ELF-1 (cell line): ENCODE results near the gene CPT1A.

Experiments used
- DNase-seq: peaks from one replicate; pipeline ENCODE4 v3.0.0-alpha.2; 2016; ENCODE audit warnings: low read depth, low spot score

Gene CPT1A

GRCh38 chr11:68759991-68760390, 81.7 kb downstream of the CPT1A start:
- no peak for DNase-seq

- DNase-seq, result no peak
Measured at GRCh38 chr11:68757711-68758110, 84.0 kb downstream of the CPT1A start.

GRCh38 chr11:68756171-68756766, 85.4 kb downstream of the CPT1A start:
- DNase-seq, result no peak

DNA sequence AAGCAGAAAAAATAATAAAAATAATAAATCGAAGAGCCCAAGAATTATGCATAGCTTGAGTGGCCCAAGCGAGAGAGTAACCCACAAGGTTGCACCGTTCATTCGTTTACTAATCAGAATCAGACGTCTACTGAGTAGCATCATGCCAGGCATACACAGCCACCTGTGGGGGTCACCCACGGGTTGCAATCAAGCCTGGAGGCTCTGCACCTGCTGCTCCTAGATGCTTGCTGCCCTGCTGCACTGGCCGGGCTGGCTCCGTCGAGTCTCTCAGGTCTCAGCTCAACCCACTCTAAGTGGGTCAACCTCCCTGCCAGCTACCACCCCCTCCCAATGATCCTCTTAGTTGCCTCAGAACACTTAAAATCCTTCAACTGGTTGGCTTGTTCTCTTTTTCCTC, 88.4 kb downstream of the CPT1A start:
- DNase-seq, result no peak

- peak; percentile 72 for DNase-seq
Measured at GRCh38 chr11:68751331-68751856, 90.3 kb downstream of the CPT1A start, which contains the start of gene TESMIN. TSS of gene TESMIN (minus strand) at chr11:68751520. CDS start at chr11:68750660, 860 bp downstream.

- no peak for DNase-seq
Measured at GRCh38 chr11:68751004-68751325, 90.8 kb downstream of the CPT1A start.

DNA sequence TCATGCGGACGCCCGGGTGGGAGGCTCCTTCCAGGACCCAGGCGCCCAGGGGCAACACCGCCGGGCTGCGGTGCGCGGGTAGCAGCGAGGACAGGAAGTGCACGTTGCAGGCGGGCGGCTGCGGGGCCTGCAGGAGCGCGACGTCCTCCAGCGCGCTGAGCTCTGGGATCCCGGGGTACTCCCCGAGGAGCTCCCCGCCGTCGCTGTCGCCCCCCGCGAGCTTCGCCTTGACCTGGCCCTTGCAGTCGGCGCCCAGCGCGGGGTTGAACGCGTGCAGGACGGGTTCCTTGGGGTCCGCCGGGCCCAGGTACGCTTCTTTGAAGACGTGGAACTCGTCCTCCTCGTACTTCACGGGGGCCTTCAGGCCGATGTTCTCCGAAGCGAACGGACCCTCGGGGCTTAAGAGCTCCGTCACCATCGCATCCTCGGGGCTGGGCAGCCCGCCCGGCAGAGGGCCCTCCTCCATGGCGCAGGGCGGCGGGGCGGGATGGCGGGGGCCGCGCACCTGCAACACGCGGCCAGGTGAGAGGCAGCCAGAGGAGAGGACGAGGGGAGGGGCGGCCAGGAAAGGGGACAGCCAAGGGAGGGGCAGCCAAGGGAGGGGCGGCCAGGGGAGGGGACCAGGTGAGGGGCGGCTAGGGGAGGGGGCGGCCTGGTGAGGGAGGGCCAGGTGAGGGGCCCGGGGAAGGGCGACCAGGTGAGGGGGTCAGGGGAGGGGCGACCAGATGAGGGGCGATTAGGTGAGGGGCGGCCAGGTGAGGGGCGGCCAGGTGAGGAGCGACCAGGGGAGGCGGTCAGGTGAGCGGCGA, 91.3 kb downstream of the CPT1A start:
- peak; percentile 76 for DNase-seq

DNA sequence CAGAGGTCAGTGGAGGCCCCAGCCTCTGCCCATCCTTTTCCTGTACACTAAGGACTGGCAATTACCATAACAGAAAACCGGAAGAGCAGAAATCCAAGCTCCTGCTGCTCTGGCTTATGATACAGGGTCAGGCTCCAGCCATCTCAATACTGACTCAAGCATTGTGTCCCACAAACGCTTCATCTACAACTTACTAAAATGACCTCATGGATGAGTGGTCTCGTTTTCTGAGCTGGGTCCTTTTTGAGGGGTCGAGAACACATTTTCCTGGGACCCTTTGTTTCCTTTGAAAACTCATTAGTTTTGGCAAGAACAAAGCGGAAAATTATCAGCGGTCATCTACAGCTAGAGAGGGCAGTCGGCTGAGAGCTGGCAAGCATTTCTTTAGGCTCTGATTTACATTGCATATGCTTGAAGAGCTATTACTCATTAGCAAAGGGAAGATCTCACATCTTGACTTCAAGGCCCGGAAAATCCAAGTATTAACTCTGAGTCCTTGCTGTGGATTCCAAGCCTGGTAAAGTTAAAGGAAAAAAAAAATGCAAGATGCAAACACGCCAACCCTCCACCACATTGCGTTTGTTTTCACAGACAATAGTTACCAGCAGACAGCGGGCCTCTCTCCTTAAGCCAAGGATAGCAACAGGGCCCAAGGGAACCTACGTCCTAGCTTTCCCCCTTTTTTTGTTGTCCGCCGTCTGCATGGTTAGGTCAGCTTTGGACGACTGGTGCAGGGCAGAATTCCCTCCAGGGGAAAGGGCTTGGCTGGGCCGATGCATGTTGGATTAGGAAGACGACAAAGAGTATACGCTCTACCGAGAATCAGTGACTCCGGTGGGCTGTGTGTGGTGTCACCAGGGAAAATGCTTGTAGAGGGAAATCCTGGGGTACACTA, 92.2 kb downstream of the CPT1A start:
- peak; percentile 70 for DNase-seq

- DNase-seq, result no peak
Measured at GRCh38 chr11:68748061-68748460, 93.7 kb downstream of the CPT1A start.

GRCh38 chr11:68743539-68743938, 98.2 kb downstream of the CPT1A start:
- DNase-seq, result no peak

DNA sequence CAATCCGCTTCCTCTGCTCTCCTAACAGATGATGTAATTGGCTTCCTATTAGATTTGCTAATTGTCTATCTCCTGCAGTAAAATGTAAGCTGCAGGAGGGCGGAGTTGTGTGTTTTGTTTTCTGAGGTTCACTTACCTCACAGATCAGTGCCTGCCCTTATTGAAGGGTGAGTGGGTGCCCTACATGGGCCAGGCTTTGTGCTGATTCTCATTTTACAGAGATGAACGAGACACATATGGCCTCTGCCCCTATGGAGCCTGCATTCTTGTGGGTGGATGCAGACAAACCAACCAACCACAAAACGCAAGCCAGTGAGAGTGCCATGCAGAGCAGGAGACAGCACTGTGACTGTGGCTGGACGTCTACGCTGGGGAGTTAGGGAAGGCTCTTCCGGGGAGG, 100.3 kb downstream of the CPT1A start:
- DNase-seq, result no peak

- no peak for DNase-seq
Measured at GRCh38 chr11:68735646-68736045, 106.1 kb downstream of the CPT1A start.

- DNase-seq, result no peak
Measured at GRCh38 chr11:68735125-68735524, 106.6 kb downstream of the CPT1A start.

DNA sequence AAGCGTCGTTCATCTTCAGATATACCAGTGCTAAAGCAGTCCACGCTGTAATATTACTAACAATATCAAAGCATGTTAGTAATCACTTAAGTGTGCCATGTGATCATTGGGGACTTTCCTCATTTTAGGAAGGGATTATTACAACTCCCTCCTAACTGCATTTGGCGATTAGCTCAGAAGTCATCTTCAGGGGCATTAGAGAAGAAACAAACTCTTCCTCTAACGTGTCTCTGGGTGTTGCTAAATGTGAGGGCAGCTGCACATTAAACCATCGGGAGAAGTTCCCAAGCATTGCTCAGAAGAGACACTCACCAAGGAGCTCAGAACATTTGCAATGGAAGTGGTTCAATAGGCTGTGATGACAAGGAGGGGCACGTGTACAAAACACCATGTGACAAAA, 107.6 kb downstream of the CPT1A start:
- no peak for DNase-seq

GRCh38 chr11:68727783-68728182, 113.9 kb downstream of the CPT1A start:
- no peak for DNase-seq

- no peak for DNase-seq
Measured at GRCh38 chr11:68724293-68724692, 117.4 kb downstream of the CPT1A start.

DNA sequence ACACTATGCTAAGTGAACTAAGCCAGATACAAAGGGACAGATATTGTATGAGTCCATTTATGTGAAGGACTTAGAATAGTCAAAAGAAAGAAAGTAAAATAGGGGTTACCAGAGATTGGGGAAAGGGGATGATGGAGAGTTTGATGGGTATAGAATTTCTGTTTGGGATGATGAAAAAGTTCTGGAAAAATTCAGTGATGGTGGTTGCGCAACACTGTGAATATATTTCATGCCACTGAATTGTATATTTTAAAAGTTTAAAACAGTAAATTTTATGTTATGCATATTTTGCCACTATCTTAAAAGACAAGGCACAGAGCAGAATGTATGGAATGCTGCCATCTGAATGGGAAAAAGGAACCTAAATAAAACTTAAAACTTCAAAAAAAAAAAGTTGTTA, 119.6 kb downstream of the CPT1A start:
- no peak for DNase-seq

DNA sequence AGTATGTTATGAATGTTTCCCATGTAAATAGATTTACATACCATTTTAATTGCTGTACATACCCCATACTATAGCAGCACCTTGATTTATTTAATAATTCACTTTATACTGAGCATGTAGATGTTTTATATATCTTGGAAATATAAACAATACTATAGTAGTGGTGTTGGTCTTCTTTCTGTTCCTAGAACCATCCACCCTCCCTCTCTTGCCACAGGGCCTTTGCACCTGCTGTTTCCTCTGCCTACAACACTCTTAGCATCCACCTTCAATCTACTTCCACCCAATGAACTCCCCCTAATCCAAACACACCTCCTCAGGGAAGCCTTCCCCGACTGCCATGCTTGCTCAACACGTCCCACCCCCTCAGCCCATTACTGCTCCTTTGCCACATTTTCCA, 120.6 kb downstream of the CPT1A start:
- no peak for DNase-seq

DNA sequence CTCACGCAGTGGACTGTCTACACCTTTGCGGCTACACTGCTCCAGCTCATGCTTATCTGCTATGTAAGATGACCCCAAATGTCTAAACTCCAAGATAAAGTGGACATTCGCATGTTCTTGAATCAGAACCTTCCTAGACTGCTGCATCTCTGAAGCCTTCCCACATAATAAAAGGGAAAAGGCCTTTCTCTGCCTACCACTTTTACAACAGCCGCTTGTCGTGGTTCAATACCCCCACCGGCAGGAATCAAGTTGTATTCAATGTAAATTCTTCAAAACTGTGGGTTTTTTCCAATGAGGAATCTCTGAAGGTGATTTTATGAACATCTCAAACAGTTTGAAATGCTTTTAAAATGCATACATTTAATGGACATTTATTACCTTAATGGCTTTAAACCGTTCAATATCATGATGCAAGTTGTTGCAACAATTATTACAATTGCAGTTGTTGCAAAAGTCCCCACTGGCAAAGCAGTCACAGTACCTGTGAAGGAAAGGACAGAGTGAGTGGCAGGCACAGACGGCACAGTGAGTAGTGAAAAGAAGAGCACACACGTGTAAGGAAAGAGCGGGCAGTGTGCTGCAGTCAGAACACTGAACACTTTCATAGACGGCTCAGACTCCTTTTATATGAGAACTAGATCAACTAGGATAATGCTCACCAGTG, 126.1 kb downstream of the CPT1A start:
- no peak for DNase-seq

GRCh38 chr11:68714060-68714856, 127.5 kb downstream of the CPT1A start:
- peak; percentile 31 for DNase-seq

GRCh38 chr11:68711114-68711513, 130.6 kb downstream of the CPT1A start:
- no peak for DNase-seq
